Erythroblast (primary cell): ENCODE results near the gene RTP5.

ENCODE experiments used
- DNase-seq, 2 experiments: peaks; one replicate each; lab custom pipeline; 2025; lab: John Stamatoyannopoulos, UW
- GATA1 ChIP-seq: IDR thresholded peaks from 2 replicates; pipeline ENCODE4 v1.6.1; 2011; ENCODE audit warnings: low read depth, mild to moderate bottlenecking, control low read depth, low read length, moderate library complexity
- POLR2A ChIP-seq: IDR thresholded peaks from 2 replicates; pipeline ENCODE4 v1.6.1; 2011; ENCODE audit warnings: mild to moderate bottlenecking, low read length

Gene RTP5

DNA sequence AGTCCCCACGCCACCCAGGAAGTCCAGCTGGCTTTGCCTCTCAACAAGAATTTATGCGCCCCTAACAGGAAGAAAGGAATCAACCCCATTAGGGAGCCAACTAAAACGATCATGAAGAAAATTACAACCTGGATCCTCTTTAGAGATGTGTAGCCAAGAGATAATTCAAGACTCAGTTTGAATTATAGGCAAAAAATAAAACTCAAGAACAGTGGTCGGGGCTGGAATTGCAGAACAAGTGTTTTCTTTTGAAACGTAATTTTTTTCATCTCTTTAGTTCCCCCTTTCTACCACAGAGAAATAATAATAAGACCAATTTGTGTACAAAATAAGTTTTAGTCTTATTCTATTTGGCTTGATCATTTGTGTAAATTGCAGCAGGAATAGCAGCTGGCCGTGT, 33.2 kb upstream of the RTP5 start:
- no peak for DNase-seq
- TF ChIP-seq GATA1 (no peak), POLR2A (no peak)

DNA sequence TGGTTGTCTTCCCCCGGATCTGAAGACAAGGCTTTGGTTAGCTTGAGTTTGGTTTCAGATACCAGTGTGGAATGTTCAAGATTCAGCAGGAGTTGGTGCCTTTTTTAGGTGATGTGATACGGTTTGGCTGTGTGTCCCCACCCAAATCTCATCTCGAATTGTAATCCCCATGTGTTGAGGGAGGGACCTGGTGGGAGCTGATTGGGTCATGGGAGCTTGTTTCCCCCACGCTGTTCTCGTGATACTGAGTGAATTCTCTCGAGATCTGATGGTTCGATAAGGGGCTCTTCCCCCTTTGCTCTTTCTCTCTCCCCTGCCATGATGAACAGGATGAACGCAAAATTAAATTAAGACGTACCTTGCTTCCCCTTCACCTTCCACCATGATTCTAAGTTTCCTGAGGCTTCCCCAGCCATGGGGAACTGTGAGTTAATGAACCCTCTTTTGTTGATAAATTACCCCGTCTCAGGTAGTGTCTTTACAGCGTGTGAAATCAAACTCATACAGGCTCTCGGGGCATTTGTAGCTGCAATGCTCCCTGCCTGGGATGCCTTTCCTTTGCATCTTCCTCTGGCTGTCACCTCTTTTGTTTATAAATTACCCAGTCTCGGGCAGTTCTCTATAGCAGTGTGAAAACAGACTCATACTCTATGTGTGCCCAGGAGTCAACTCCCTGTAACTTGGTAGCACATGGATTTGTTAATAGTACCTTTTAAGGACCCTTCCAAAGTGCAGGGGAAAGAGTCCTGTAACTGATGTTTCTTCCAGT, 32.1 kb upstream of the RTP5 start:
- no peak for DNase-seq
- TF ChIP-seq POLR2A (no peak), GATA1 (no peak)

DNA sequence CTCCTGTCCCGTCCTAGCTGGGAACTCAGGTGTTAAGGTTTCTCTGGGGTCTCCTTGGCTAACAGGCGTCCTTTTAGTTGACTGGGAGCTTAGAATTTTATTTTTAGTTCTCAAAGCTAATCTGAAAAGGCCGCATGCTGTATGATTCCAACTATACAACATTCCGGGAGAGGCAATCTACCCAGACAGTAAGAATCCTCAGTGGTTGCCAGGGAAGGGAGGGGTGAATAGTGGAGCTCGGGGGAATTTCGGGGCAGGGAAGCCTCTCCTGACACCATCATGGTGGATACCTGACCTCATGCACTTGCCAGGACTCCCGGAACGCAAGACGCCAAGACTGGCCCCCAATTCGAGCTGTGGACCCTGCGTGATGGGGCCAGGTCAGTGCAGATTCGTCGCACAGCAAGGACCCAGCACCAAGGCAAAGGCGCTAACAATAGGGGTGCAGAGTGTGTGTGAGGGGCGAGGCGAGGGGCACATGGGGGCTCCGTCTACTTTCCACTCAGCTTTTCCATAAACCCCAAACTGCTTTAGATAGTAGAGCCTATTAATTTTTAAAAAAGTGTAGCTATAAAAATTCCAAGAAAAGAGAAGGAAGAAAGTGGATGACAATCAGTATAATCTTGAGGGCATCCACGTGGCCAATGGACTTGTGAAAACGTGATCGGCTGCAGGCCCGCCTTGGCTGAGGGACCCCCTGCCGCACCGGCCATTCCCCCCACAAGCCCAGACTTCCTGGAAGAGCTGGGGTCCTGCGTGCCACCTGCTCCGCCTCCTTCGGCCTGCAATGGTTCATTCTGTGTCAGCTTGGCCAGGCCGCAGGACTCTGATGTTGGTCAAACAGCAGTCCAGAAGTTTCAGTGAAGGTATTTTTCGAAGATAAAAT, 28.1 kb upstream of the RTP5 start:
- no peak for TF ChIP-seq GATA1
- TF ChIP-seq POLR2A, result no peak
- DNase-seq, result no peak

DNA sequence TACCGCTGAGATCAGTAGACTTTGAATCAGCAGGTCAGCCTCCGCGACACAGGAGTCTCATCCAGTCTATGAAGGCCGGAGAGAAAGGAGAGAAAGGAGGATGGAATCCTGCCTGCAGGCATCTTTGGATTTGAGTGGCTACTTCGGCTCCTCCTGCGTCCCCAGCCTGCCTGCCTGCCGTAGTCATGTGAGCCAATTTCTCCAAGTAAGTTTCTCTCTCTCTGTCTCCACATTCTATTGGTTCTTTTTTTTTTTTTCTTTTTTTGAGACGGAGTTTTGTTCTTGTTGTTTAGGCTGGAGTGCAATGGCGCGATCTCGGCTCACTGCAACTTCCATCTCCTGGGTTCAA, 27.5 kb upstream of the RTP5 start:
- TF ChIP-seq GATA1 (no peak), POLR2A (no peak)
- no peak for DNase-seq

DNA sequence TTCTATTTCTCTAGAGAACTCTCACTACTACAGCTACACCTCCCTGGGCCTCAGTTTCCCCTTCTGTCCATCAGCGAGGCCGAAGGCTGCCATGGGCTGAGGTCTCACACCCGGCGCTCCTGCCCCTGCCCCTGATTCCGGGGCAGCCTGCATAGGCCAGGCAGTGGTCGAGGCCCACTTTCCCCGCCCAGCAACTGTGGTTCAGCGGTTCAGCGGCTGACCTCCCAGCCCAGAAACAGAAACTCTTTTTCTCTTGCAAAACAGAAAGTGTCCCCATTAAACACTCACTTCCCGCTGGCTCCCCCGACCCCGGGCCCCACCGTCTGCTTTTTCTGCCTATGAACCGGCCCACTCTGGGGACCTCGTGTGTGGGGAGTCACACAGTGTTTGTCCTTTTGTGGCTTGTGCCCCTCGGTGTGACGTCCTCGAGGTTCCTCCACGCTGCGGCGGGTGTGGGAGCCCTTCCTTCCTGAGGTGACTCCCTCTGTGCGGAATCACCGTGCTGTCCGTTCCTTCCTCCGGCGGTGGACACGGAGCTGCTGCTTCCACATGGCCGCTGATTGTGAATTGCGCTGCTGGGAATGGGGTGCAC, 26.8 kb upstream of the RTP5 start:
- TF ChIP-seq GATA1 (no peak), POLR2A (no peak)
- no peak for DNase-seq

DNA sequence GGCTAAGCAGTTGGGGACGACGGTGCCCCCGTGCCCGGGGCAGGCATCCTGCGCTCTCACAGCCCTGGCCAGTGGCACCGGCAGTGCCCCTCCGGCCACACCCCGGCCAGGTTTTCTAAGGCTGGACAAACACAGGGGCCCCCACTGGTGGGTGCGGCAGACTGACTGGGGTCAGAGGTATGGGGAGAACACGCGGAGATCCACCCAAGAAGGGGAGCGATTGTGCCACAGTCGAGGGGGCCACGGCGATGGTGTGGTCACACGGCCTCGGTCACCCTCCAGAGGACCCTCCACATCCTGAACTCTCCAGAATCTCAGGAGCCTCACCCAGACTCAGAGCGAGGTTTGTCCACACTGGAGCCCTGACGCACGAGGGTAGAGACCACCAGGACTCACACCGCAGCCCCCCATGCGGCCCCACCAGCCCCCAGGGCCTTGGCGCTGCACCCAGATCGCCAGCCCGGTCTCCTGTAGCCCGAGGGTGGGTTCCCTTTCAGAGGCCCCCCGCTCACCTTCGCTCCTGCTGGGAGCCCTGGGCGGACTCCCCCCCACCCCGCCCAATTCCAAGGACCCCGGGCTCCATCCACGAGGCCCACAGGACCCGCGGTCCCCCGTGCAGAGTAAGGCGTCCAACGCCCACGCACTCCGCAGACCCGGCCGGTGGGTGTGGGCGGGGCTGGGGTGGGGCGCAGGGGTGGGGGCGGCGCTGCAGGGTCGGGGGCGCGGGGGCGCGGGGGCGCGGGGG, 26.0 kb upstream of the RTP5 start:
- no peak for DNase-seq
- TF ChIP-seq GATA1 (no peak), POLR2A (no peak)

DNA sequence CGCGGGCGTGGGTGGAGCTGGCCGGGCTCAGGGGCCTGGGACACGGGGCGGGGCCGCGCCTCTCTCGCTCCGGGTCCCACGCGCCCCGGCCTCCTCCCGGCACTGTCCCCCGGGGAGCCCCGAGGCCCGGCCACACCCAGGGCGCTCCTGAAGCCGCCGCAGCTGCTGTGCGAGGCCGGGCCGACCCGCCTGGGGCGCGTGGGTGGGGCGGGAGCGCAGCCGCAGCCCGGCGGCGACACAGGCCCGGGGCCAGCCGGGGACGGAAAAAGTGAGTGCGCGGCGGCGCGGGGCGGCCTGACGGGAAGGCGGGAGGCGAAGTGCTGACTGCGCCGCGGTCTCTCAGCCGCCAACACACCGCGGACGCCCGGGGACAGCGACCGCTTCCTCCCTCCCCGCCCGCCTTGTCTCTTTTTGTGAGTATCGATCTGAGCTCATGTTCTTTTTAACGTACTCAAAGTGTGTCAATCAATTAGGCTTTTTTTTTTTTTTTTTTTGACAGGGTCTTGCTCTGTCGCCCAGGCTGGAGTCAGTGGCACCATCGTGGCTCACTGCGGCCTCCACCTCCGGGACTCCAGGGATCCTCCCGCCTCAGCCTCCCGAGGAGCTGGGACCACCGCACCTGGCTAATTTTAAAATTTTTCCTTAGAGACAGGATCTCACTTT, 25.3 kb upstream of the RTP5 start:
- DNase-seq, result peak; percentile 86 to 89
- TF ChIP-seq POLR2A (peak; percentile 28), GATA1 (no peak)

DNA sequence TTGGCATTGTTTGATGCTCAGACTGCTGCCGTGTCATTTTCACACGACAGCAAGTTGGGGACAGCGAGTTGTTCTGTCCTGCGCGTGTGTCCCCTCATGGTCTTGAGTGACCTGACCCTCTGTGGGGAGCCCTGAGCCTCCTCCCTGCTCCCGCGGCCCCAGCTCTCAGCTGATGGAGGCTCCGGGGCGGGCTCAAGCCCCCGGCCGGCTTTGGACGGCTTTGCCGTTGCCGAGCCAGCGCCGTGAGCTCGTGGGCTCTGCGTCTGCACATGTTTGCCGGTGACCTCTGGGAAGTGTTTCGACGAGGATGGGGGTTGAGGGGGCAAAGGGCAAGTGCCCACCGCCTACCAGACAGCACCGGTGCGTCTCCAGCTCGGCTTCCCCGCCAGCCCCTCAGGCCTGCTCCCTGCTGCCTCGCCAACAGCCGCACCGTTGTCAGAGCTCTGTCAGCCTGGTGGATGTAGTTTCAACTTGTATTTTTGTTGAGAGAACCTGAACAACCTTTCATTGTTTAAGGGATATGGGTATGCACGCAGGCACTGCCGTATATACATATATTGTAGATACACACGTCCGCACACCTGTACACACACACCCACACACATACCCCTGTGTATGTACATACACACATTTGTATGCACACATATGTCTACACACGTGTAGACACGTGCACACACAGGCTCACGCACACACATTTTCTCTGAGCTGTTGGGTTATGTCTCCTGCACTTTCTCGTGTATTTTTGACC, 24.5 kb upstream of the RTP5 start:
- DNase-seq, result no peak
- no peak for TF ChIP-seq GATA1
- no peak for TF ChIP-seq POLR2A

DNA sequence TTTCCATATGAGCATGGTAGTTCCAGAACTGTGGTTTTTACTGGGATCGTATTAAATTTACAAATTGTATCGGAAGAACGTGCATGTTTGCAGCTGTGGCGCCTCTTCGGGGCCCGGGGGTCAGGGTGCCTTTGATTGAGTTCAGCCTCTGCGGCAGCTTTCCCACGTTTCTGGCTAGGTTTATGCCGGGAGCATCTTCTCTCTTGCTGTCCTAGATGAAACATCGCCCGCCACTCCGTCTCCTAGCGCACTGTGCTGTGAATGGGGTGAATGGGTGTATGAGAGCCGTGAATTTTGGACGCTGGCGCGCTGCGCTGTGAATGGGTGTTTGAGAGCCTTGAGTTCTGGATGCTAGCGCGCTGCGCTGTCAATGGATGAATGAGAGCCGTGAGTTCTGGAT, 23.1 kb upstream of the RTP5 start:
- DNase-seq, result no peak
- TF ChIP-seq POLR2A (no peak), GATA1 (no peak)

DNA sequence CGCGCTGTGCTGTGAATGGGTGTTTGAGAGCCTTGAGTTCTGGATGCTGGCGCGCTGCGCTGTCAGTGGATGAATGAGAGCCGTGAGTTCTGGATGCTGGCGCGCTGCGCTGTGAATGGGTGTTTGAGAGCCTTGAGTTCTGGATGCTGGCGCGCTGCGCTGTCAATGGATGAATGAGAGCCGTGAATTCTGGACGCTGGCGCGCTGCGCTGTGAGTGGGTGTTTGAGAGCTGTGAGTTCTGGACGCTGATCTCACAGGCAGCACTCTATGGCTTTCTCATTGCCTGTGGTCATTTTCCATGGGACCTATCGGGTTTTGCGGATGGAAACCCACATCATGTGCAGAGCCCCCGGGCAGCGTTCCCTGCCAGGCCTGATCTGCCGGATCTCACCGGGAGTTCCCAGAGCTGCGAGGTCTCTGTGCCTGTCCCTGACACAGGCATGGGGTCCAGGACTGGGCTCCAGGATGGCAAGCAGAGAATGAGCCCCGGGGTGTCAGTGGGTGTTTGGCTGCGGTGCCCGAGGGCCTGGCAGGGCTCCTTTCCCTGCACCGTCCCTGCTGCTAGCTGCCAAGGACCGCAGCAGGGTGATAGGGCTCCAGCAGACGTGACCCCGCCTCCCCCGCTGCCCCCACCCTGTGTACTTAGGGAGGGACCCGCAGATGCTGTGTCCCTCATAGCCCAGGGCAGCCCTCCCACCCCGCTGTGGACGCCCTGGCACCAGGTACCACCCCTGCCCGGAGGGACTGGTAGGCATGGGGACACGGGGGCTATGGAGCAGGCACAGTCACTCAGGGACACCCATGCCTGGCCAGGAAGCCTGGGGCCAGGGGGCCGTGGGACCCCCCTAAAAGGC, 20.5 kb upstream of the RTP5 start:
- TF ChIP-seq GATA1 (no peak), POLR2A (no peak)
- no peak for DNase-seq

DNA sequence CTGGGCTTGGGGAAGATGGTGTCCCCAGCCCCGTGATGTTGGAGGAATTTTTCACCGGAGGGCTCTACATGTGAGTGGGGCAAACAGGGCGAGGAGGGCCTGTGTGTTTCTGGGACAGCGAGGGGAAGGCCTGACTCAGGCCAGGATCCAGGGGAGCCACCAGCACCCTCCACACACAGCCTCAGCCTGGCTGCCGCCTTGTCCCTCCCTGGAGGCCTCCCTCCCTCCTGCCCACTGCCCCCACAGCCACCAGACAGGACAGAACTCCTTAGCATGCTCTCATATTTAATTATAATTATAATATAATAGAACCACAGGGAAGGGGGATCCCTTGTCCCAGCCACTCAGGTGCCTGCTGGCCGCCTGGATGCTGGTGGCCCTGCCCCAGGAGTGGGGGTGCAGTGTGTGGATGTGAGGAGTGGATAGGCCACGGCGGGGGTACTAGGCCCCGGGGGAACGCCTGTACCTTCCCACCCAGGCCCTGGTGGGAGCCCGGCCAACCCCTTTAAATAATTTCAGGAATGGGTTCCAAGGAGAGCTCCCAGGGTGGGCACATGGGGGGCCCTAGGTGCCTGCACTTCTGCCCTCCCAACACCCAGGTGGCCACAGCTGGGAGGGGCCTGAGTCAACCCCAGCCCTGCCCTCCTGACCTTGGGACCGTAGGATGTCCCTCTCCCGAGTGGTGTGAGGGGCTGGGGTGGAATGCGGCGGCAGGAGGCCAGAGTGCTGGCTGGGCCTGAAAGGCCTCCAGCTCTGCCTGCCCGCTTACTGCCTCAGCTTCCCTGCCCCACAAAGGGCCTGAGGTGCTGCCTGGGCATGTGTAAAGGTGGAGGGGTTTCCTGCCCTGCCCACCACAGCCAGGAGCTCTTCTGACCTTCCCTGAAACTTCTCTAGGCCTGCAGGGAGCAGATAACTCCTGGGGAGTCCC, 19.6 kb upstream of the RTP5 start:
- TF ChIP-seq POLR2A (no peak), GATA1 (no peak)
- DNase-seq, result no peak
